Activated CD4-positive, alpha-beta memory T cell treated with anti-CD3 and anti-CD28 coated beads, Interleukin-2, amount 10 ng/mL, durations not matched to agents 7 days and 5 days (primary cell): ENCODE data around the gene SERPINB1. TPM values are rescaled to one million over a fixed set of nuclear protein-coding genes. Genes with fewer than 3 reads are reported as not detected.

Source experiments
- CTCF ChIA-PET: fragments of 350-600 bp; sonication (Branson Sonifier 250); formaldehyde crosslinking; loops from one replicate; lab custom pipeline; 2021; ENCODE audit warnings: antibody characterized with exemption, inconsistent platforms; lab: Charles Lee
- POLR2A ChIA-PET: fragments of 350-600 bp; sonication (Branson Sonifier 250); formaldehyde crosslinking; loops from one replicate; lab custom pipeline; 2021; ENCODE audit warnings: antibody characterized with exemption; lab: Charles Lee
- DNase-seq: peaks from one replicate; pipeline ENCODE4 v3.0.0-alpha.2; 2020
- H3K27ac Mint-ChIP-seq: one replicate; pipeline ENCODE4 v1.8.0; 2021; ENCODE audit warnings: mild to moderate bottlenecking, mixed read lengths
- H3K27me3 Mint-ChIP-seq: one replicate; pipeline ENCODE4 v1.8.0; 2021; ENCODE audit warnings: mixed read lengths
- H3K36me3 Mint-ChIP-seq: one replicate; pipeline ENCODE4 v1.8.0; 2021; ENCODE audit warnings: low read depth, mixed read lengths
- H3K4me1 Mint-ChIP-seq: one replicate; pipeline ENCODE4 v1.8.0; 2021; ENCODE audit warnings: mixed read lengths
- H3K4me3 Mint-ChIP-seq: one replicate; pipeline ENCODE4 v1.8.0; 2021; ENCODE audit warnings: mild to moderate bottlenecking, mixed read lengths
- H3K9me3 Mint-ChIP-seq: one replicate; pipeline ENCODE4 v1.8.0; 2021; ENCODE audit warnings: mixed read lengths
- total RNA-seq, 2 experiments: library from RNA; stranded (reverse); gene quantifications; one replicate each; pipeline ENCODE4 v1.2.3, GENCODE V29; 2021

The SERPINB1 gene
- total RNA-seq, 2 experiments from 2014 or later, result 85.0 to 86.5 TPM

DNA sequence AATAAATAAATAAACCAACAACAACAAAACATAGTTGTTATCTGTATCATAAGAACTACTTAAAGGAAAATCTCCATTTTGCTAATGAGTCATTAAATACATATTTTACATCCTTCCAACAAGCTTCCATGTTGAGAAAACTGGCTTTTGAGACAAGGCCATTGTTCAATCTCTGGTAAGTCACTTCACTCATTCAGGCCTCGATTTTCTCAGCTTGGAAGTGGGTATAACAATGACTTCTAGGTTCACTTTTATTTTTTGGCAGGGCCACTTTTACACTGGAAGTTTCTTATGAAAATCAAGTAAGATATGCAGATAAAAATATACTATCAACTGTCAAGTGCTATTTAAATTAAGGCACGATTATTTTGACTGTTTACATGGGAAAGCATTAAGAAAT, 46.5 kb downstream of the SERPINB1 start:
- Mint-ChIP-seq H3K36me3 (peaks cover 5% of the 10 kb centered on the region), H3K9me3 (no peaks in the 10 kb centered on the region), H3K4me3 (no peak overlapping the region), H3K27me3 (no peaks in the 10 kb centered on the region), H3K27ac (no peak overlapping the region), H3K4me1 (peaks cover 65% of the 10 kb centered on the region)
- DNase-seq, result no peak
- ChIA-PET CTCF (interaction anchor here (1.4 to 1.5 kb wide), 3 partner anchors 15 to 195 kb away, joined by 3 to 5 read pairs (median 3); no protein-coding TSS in a partner anchor), POLR2A (interaction anchor here (1.5 kb wide), 1 partner anchor 46 kb away, joined by 10 read pairs; the partner anchor contains the start of gene SERPINB1)

DNA sequence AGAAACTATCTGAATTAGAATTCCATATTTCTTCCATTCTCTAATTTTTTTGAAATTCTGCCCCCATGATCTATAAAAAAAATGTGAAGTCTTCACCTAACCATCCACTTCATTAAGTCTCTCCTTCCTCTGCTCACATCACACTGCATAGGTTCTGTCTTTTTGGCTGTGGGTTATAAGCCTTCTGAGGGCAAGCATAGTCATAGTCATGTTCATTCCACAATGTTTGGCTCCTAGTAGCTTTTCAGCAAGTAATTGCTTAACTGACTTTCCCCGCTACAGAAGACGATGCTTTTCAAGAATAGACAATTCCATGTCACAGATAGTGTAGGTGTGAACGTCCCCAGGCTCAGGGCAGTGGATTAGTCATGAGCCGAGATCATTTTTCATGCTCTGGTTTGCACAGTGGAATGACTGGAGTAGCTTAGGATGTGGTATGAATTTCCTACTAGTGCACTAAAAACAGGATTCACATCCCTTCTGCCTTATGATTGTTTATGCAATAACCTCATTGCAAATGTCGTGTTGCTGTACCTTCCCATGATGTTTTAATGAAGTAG, 47.4 kb downstream of the SERPINB1 start:
- Mint-ChIP-seq H3K4me1 (peaks cover 56% of the 10 kb centered on the region), H3K36me3 (peaks cover 5% of the 10 kb centered on the region), H3K27me3 (no peaks in the 10 kb centered on the region), H3K4me3 (no peak overlapping the region), H3K27ac (peak overlapping the region; percentile 86), H3K9me3 (no peaks in the 10 kb centered on the region)
- no peak for DNase-seq
- CTCF ChIA-PET, result interaction anchor here (1.3 to 1.5 kb wide), 5 partner anchors 15 to 196 kb away, joined by 3 to 4 read pairs (median 4); partner anchors contain the start of gene MYLK4
- POLR2A ChIA-PET, result interaction anchor here (1.0 to 2.0 kb wide), 5 partner anchors 25 to 195 kb away, joined by 3 to 10 read pairs (median 5); partner anchors contain the start of gene SERPINB1

DNA sequence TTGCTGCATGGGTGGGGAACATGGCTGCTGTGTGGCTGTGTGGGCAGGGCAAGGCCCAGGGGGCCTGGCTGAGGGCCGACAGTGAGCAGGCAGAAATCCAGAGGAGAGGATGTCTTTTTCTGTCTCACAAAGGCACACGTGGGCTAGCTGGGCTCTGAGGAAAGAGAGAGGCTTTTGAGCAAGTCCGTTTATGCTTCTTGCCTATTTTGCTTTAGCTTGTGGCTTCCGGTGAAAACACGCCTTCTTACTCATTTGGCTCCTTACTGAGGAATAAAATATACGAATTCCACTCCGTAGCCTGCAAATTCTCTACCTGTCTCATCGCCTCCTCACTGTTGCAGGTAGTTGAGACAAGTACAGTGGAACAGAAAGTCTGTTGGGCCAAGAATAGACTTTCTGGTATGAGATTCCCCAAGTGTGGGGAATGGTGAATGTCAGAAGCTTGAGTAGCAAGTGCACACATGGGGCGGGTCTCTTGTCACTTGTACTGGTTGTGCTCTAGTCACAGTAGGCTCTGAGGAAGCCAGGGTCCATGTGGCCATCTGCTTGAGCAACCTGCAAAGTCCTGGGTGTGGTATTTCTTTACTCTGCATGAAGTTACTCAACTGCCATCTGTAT, 48.0 kb downstream of the SERPINB1 start:
- Mint-ChIP-seq H3K4me1 (peaks cover 55% of the 10 kb centered on the region), H3K4me3 (peak overlapping the region; percentile 19)
- POLR2A ChIA-PET, result interaction anchor here (1.0 to 2.0 kb wide), 4 partner anchors 25 to 196 kb away, joined by 3 to 10 read pairs (median 4); partner anchors contain the start of gene SERPINB1

DNA sequence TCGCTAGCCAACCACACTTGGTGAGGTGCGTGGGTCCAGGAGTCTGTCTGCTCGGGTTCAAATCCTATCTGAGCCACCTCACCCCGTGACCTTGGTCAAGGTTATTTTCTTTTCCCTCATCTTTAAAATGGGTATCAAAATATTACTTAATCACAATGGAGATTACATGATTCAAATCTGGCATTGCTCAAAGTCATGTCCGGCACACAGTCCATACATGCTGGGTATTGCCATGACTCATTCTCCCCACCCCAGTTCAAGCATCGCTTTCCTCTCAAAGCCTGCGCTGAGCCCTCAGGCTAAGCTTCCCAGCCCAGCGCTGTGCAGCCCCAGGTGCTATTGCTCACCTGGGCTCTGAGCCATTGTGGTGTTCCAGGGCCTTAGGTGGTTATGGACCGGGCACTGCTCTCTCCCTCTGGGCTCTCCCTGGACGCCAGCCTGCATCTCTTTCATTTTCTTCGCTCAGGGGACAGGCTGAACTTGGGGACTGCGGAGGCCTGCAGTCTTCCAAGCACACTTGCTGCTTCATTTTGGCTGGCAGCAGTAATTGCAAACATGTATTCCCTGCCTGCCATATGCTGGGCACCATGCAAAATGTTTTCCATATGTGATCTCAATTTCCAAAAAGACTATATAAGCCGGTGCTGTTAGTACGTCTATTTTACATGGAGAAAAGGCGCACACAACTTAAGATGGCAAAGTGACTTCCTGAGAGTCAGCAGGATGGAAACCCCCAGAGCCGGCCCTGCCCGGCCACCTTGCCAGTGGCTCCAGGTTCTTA, 49.1 kb downstream of the SERPINB1 start:
- no peak for DNase-seq
- CTCF ChIA-PET, result interaction anchor here (1.0 to 2.4 kb wide), 19 partner anchors 8 to 197 kb away, joined by 3 to 38 read pairs (median 7); partner anchors contain the start of genes MYLK4 and SERPINB1
- peaks cover 10% of the 10 kb centered on the region for H3K36me3 Mint-ChIP-seq
- POLR2A ChIA-PET, result interaction anchor here (0.6 to 2.0 kb wide), 4 partner anchors 9 to 197 kb away, joined by 3 to 18 read pairs (median 7); partner anchors contain the start of gene SERPINB1
- no peak overlapping the region for H3K4me3 Mint-ChIP-seq
- H3K4me1 Mint-ChIP-seq, result peaks cover 46% of the 10 kb centered on the region
- peak overlapping the region; percentile 86 for H3K27ac Mint-ChIP-seq
- H3K9me3 Mint-ChIP-seq, result no peaks in the 10 kb centered on the region
- no peaks in the 10 kb centered on the region for H3K27me3 Mint-ChIP-seq

More for the DNA sequence above, 48.0 kb downstream of the SERPINB1 start:
- CTCF ChIA-PET, result interaction anchor here (0.8 to 1.5 kb wide), 6 partner anchors 43 to 657 kb away, joined by 3 to 6 read pairs (median 4); partner anchors contain the start of gene MYLK4
- DNase-seq, result peak; percentile 38
- no peaks in the 10 kb centered on the region for H3K27me3 Mint-ChIP-seq
- no peaks in the 10 kb centered on the region for H3K9me3 Mint-ChIP-seq
- peaks cover 5% of the 10 kb centered on the region for H3K36me3 Mint-ChIP-seq
- peak overlapping the region; percentile 86 for H3K27ac Mint-ChIP-seq

DNA sequence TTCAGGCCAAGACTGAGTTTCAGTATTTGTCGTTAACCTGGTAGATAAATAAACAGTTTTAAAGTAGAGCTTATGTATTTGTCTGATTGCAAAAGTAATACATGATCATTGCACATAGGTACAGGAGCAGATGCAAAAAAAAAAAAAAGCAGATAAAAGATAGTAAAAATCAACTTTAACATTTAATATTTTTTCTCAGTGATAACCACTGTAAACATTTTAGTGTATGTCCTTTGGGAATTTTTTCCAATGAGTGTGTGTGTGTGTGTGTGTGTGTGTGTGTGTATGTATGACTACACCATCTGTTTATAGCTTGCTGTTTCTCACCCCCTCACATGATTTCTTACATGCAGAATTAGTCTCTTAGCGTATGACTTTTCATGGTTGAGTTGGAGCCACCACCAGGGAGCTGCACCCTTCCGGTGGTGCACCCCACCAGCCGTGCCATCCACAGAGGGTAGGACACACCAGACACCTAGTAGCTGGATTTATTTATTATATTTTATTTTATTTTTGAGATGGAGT, 50.2 kb downstream of the SERPINB1 start:
- Mint-ChIP-seq H3K4me3 (no peak overlapping the region), H3K9me3 (no peaks in the 10 kb centered on the region)
- POLR2A ChIA-PET, result interaction anchor here (0.6 to 1.9 kb wide), 8 partner anchors 8 to 198 kb away, joined by 3 to 18 read pairs (median 4); partner anchors contain the start of genes SERPINB1 and WRNIP1

DNA sequence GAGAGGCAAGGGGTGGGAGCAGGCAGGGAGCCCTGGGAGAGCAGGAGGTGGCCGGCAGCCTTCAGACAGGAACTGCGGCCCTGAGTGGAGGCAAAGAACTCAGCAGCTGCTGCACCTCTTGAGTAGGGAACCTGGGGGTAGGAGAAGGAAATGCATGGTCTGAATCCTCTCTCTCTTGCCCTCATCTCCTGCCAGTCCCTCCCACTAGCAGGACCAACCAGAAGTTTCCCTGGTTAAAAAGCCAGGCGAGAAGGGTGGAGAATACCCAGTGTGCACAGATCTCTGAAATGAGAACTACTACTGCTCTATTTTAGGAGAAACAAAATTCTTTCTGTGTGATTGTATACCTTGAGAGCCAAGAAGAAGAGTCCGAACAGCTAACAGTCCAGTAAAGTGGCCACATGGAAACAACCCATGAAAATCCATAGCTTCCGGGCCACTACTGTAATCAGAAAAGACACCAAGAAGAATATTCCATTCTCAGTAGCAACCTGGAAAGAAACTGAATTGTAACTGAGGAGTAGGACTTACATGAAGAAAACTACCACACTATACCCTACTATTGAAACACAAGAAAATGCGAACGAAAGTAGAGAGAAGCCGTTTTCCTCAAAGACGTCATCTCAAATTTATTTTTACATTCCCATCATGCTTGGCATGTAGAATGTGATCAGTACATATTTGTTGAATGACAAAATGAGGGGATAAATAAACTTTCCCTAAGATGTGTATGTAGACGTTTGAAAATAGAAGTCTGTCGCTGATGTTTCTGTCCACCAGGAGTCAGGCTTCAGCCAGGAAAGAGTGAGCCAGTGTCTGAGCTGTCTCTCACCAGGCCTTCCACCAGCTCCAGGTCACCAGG, 50.8 kb downstream of the SERPINB1 start:
- peaks cover 21% of the 10 kb centered on the region for H3K36me3 Mint-ChIP-seq
- ChIA-PET CTCF (interaction anchor here (0.6 to 2.4 kb wide), 36 partner anchors 8 to 262 kb away, joined by 3 to 38 read pairs (median 4); partner anchors contain the start of genes MYLK4, SERPINB1 and WRNIP1), POLR2A (interaction anchor here (1.1 to 1.9 kb wide), 5 partner anchors 9 to 198 kb away, joined by 3 to 18 read pairs (median 7); partner anchors contain the start of genes SERPINB1 and WRNIP1)
- H3K27me3 Mint-ChIP-seq, result no peaks in the 10 kb centered on the region
- H3K4me1 Mint-ChIP-seq, result peaks cover 38% of the 10 kb centered on the region
- H3K27ac Mint-ChIP-seq, result peak overlapping the region; percentile 57
- peak; percentile 71 for DNase-seq
- no peaks in the 10 kb centered on the region for H3K9me3 Mint-ChIP-seq
- H3K4me3 Mint-ChIP-seq, result no peak overlapping the region

More for the DNA sequence above, 50.2 kb downstream of the SERPINB1 start:
- no peak for DNase-seq
- no peaks in the 10 kb centered on the region for H3K27me3 Mint-ChIP-seq
- CTCF ChIA-PET, result interaction anchor here (0.5 to 2.4 kb wide), 36 partner anchors 9 to 322 kb away, joined by 3 to 38 read pairs (median 4); partner anchors contain the start of genes MYLK4 and SERPINB1
- H3K27ac Mint-ChIP-seq, result peak overlapping the region; percentile 57
- H3K36me3 Mint-ChIP-seq, result peaks cover 16% of the 10 kb centered on the region
- H3K4me1 Mint-ChIP-seq, result peaks cover 41% of the 10 kb centered on the region

DNA sequence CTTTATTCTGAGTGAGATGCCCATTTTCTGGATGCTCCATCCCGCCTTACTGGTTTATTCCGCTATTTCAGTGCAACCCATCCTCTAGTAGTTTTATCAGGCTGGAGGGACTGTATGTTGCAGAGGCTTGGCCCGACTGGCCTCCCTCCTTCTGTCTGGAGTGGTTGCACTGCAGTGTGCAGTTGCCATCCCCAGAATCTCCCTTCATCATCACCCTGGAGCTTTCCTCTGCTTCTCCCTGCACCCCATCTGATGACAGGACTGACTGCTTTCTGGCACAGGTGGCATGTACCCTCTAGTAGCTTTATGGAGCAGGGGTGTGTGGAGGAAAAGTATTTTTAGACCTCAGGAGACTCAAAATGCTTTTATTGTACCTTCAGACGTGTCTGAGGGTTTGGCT, 55.4 kb downstream of the SERPINB1 start:
- ChIA-PET POLR2A (no interaction called here), CTCF (no interaction called here)
- Mint-ChIP-seq H3K36me3 (peaks cover 28% of the 10 kb centered on the region), H3K27me3 (no peaks in the 10 kb centered on the region), H3K9me3 (no peaks in the 10 kb centered on the region), H3K4me3 (no peak overlapping the region), H3K4me1 (peaks cover 11% of the 10 kb centered on the region), H3K27ac (no peak overlapping the region)
- DNase-seq, result no peak

DNA sequence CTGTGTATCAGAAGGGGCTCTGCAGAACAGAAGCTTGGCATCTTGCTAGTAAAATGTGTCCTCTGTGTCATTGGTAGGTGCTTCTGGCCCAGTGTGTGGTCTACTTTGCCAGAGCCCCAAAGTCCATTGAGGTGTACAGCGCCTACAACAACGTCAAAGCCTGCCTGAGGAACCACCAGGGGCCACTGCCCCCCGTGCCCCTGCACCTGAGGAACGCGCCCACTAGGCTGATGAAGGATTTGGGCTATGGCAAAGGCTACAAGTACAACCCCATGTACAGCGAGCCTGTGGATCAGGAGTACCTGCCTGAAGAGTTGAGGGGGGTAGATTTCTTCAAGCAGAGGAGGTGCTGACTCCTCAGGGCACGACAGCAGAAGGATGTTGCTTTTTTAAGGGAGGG, 56.7 kb downstream of the SERPINB1 start:
- Mint-ChIP-seq H3K4me3 (no peak overlapping the region), H3K4me1 (peaks cover 6% of the 10 kb centered on the region), H3K36me3 (peaks cover 40% of the 10 kb centered on the region), H3K9me3 (no peaks in the 10 kb centered on the region), H3K27me3 (no peaks in the 10 kb centered on the region), H3K27ac (no peak overlapping the region)
- ChIA-PET CTCF (interaction anchor here (1.6 kb wide), 1 partner anchor 167 kb away, joined by 3 read pairs; no protein-coding TSS in a partner anchor), POLR2A (no interaction called here)
- DNase-seq, result no peak

DNA sequence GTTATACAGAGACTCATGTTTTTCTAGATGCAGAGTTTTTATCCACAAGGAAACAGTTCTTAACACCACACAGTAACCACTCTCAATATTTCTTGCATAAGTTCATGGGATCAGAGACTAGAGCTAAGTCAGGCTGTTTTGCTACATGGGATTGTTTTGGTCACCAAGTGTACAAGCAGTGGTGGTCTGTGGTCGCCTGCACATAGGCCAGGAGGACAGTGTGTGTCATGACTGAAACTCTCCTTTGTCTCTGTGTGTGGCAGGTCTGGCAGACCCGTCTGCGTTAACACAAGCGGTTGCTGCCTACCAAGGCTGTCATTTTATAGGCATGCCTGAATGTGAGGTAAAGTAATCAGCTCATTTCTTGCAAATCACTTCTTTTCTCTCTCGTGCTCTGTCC, 57.6 kb downstream of the SERPINB1 start:
- ChIA-PET CTCF (interaction anchor here (1.5 to 2.0 kb wide), 3 partner anchors 15 to 168 kb away, joined by 3 to 8 read pairs (median 4); no protein-coding TSS in a partner anchor), POLR2A (interaction anchor here (1.2 to 2.0 kb wide), 3 partner anchors 8 to 58 kb away, joined by 3 to 9 read pairs (median 4); partner anchors contain the start of gene SERPINB1)
- H3K4me1 Mint-ChIP-seq, result peaks cover 6% of the 10 kb centered on the region
- H3K4me3 Mint-ChIP-seq, result no peak overlapping the region
- no peak overlapping the region for H3K27ac Mint-ChIP-seq
- peaks cover 47% of the 10 kb centered on the region for H3K36me3 Mint-ChIP-seq
- DNase-seq, result no peak
- H3K9me3 Mint-ChIP-seq, result no peaks in the 10 kb centered on the region
- H3K27me3 Mint-ChIP-seq, result no peaks in the 10 kb centered on the region

DNA sequence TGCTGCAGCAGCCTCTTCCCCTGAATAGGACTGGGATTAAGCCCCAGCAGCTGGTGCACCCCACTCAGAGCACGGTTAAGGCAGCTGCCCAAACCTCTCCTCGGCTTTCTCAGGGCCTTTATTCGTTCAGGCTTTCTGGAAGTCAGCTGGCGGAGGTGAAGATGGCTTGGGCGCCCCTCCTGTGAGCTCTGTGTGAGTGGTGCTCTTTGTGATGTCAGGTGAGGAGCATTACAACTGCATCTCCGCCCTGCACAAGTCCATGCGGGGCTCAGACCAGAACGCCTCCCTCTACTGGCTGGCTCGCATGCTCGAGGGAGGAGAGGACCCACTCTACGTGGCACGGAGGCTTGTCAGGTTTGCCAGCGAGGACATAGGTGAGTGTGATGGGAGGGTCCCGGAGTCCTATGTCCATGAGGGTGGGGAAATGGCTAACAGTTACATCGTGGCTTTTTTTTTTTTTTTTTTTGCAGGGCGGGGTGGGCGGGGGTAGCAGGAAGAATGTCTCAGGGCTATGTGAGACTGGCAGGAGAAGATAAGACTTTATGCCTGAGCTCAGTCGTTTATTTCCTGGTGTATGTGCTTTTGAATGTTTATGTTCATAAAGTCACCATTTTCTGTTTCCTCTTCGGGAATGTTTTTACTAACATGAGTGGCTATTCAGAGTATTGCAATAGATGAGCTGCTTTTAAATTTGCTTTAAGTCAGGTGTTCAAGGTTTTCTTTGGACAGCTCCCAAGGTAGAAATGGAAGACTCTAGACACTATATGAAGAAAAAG, 58.3 kb downstream of the SERPINB1 start:
- H3K4me1 Mint-ChIP-seq, result peaks cover 6% of the 10 kb centered on the region
- H3K27ac Mint-ChIP-seq, result no peak overlapping the region
- ChIA-PET POLR2A (interaction anchor here (1.1 to 2.0 kb wide), 5 partner anchors 9 to 207 kb away, joined by 3 to 9 read pairs (median 3); partner anchors contain the start of gene SERPINB1), CTCF (interaction anchor here (1.0 to 2.0 kb wide), 4 partner anchors 8 to 16 kb away, joined by 3 to 8 read pairs (median 4); no protein-coding TSS in a partner anchor)
- no peaks in the 10 kb centered on the region for H3K27me3 Mint-ChIP-seq
- H3K4me3 Mint-ChIP-seq, result no peak overlapping the region
- DNase-seq, result no peak
- peaks cover 52% of the 10 kb centered on the region for H3K36me3 Mint-ChIP-seq
- no peaks in the 10 kb centered on the region for H3K9me3 Mint-ChIP-seq
